Hippocampal formation (tissue), 2 donors: ENCODE results near the gene NCAPD3.
"Not testable (repeated sequence)": the region's sequence is repeated elsewhere in the genome, so short reads cannot be mapped to it uniquely, and the experiment has no call there.

ENCODE experiments used
- DNase-seq, 2 donors: peaks; one replicate each; lab custom pipeline; 2025; lab: John Stamatoyannopoulos, UW

Gene NCAPD3

DNA sequence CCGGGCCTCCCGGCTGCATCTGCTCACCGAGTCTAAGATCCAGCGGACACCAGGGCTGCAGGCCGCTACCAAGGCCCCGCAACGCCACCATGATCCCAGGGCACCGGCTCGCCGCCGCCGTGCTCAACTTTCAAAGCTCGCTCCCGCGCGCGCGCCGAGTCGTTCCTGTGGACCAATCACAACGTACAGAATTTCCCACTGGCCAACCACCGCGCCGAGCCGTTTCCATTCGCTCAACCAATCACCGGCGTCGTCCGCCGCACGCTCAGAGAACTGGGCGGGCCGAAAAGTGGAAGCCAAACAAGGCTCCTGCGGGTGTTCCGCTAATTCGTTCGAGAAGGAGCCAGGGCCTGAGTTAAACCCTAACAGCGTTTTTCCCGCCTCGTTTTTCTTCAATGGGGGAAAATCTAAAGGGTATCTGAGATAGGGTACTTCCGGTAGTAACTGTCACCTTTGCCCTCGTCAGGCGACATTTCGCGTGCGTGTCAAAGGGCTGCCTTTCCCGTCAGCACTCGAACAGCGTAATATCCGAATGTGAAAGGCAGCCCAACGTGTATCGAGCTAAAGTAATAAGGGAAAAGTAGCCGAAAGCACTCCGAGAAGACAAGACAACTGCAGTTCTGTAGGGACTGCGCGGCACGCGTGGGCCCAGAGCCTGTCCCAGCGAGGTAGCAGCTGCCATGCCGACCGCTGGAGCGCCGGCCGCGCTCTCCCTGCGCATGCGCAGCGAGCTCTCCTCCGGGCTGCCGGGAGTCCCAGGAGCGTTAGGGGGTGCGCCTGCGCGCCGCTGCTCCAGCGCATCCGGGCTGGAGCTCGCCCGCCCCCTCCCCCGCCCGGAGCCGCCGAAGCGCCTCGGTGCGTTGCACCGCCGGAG is at the start of gene NCAPD3, which contains the start of gene VPS26B:
Gene NCAPD3, minus strand, starts transcription at position 132 of the 874 bp plus-strand sequence. Its CDS starts 41 bp downstream, at position 91.
Gene VPS26B, plus strand, starts transcription at position 836 of the 874 bp plus-strand sequence. CDS start 452 bp downstream, outside the sequence.
- DNase-seq: peak; percentile 93

DNA sequence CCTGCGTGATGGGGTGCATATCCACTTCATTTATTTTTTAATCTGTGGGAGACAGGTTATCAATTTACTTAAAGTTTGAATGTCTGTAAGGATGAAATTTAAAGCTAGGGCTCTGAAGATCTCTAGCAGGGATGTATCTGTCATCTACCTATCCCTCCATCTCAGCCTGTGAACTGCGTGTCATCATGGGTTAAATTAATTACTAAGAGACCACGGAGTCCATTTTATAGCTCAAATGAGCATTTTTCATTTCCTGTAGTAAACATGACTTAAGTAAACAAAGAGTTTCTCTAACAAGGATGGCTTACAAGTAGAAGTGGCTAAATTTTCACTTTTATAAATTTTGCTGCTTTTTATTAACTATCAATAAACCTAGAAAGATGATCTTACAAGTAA is 49.5 kb upstream of the NCAPD3 start:
- no peak for DNase-seq

DNA sequence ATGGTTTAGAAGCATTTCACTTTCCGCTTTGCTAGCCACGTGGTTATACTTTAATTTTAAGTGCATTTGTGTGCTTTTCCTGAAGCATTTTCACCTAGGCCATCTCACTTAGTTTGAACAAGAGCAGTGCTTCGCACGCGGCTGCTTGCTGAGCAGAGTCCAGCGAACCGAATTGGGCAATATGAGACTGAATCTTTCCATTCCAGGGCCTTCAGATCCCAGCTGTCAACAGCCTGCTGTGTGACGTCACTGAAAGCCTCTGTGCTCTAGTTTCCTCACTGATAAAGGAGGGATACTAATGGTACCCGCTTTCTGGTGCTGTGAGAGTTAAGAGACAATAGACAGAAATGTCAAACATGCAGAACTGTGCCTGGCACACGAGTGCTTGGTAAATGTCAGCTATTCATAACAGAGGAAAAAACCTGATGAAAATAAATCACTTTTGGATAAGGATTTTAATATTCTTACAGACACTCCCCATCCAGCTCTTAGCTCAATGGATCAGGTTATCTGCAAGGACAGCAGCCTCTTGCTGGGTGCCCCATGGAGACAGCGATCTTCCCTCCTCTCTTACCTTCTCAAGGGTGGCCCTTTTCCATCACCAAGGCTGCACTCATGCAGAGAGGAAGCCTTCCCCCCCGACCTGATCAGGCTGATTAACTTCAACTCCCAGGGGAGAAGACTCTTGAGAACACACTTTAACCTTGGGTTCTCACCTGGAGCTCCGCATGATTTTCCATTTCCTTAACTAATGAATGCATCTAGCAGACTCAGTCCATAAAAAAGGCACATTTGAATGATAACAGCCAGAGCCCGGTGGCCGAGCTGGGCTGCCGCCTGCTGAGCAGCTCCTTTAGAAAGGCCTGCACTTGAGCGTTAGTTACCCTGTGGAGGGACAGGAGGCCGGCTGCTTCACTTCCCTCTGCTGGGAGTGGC is 48.9 kb upstream of the NCAPD3 start:
- DNase-seq: no peak

DNA sequence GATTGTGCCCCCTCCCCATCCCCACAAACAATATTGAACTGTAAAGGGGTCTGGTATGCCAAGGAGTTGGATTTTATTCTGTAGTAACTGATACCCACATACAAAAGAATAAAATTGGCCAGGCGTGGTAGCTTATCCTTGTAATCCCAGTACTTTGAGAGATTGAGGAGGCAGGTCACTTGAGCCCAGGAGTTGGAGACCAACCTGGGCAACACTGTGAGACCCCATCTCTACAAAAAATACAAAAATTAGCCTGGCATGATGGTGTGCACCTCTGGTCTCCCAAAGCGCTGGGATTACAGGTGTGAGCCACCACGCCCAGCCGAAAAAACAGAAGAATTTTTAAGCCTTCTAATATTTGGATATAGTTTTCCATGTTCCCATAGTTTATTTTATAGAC is 48.2 kb upstream of the NCAPD3 start:
- DNase-seq: no peak

DNA sequence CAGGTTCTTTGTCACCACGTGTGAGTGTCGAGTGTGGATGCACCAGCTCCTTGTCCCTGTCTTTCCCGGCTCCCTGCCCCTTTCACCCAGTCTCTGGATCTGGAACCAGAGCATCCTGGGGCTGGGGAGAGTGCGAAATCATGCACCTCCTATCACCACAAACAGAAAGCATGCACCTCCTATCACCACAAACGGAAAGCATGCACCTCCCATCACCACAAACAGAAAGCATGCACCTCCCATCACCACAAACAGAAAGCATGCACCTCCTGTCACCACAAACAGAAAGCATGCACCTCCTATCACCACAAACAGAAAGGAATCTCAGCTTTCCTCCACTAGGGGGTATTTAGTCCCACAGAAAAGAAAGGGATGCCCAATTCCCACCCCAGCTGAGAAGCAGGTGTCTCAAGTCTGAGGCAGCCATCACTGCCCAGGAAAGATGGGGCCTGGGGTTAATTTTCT is 46.5 kb upstream of the NCAPD3 start:
- no peak for DNase-seq

- no peak for DNase-seq
Measured at GRCh38 chr11:134267966-134268365, 44.2 kb upstream of the NCAPD3 start.

- DNase-seq: no peak
Measured at GRCh38 chr11:134267461-134267860, 43.7 kb upstream of the NCAPD3 start.

DNA sequence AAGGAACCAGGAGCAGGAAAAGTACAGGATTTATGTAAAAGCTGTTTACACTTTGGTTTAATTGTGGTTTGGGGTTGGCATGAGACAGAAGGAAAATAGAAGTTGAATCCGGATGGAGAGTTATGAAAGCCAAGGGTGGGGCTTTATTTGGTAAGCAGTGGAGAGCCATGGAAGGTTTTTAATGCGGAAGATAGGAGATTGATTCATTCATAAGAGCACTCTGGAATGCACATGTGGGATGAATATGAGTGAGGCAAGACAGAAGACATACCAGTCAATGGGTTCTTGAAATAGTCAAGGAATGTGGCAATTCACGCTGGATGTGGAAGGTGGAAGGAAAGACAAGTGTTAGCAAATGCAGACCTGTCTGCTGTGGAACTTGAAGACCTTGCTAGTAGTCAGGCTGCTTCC is 43.1 kb upstream of the NCAPD3 start:
- DNase-seq: no peak

DNA sequence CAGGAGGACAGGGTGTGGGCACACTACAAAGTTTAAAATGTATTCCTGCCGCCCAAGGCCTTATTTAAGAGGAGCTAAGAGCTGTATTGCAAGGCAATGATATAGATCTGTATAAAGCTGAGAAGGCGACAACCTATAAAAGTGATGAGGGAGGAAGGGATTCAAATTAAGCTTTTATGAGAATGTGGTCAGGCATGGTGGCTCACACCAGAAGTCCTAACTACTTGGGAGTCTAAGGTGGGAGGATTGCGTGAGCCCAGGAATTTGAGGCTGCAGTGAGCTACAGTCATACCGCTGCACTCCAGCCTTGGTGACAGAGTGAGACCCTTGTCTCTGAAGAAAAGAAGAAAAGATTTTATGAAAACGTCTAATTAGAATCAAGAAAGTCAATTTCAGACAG is 42.7 kb upstream of the NCAPD3 start:
- no peak for DNase-seq

GRCh38 chr11:134264966-134265764 is 41.4 kb upstream of the NCAPD3 start:
- no peak for DNase-seq

- no peak for DNase-seq
Measured at GRCh38 chr11:134261626-134262488, 38.1 kb upstream of the NCAPD3 start.

DNA sequence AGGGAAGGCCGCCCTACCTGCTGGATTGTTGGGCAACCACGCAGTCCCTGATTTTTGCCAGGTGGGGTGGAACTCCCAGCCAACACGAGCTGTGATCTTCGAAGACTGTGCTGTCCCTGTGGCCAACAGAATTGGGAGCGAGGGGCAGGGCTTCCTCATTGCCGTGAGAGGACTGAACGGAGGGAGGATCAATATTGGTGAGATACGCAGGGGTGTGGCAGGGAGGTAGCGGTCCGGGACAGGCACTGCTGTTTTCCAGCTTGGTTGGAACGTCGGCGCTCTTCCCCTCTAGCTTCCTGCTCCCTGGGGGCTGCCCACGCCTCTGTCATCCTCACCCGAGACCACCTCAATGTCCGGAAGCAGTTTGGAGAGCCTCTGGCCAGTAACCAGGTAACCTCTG is 37.2 kb upstream of the NCAPD3 start:
- DNase-seq: no peak

- DNase-seq: no peak
Measured at GRCh38 chr11:134260503-134260902, 36.7 kb upstream of the NCAPD3 start.

DNA sequence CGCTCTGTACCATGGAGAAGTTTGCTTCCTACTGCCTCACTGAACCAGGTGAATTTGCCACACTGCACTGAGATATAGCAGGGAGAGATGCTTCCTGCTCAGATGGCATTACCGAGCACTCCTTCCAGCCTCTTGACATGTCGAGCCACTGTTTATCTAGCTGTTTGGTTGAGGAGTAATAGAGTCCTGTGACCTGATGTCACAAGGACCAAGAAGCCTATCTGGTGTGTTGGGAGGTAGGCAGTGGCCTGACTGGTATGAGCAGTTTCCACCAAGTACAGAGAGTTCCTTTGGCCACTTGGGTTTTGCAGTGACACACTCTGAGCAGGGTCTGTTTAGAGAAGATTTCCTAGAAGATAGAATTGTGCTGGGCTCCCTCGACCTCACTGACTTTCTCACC is 34.8 kb upstream of the NCAPD3 start:
- DNase-seq: no peak

- no peak for DNase-seq
Measured at GRCh38 chr11:134257101-134257500, 33.3 kb upstream of the NCAPD3 start.

GRCh38 chr11:134255184-134255561 is 31.4 kb upstream of the NCAPD3 start:
- DNase-seq: not testable (repeated sequence)

- DNase-seq: no peak
Measured at GRCh38 chr11:134254433-134255183, 30.8 kb upstream of the NCAPD3 start.

DNA sequence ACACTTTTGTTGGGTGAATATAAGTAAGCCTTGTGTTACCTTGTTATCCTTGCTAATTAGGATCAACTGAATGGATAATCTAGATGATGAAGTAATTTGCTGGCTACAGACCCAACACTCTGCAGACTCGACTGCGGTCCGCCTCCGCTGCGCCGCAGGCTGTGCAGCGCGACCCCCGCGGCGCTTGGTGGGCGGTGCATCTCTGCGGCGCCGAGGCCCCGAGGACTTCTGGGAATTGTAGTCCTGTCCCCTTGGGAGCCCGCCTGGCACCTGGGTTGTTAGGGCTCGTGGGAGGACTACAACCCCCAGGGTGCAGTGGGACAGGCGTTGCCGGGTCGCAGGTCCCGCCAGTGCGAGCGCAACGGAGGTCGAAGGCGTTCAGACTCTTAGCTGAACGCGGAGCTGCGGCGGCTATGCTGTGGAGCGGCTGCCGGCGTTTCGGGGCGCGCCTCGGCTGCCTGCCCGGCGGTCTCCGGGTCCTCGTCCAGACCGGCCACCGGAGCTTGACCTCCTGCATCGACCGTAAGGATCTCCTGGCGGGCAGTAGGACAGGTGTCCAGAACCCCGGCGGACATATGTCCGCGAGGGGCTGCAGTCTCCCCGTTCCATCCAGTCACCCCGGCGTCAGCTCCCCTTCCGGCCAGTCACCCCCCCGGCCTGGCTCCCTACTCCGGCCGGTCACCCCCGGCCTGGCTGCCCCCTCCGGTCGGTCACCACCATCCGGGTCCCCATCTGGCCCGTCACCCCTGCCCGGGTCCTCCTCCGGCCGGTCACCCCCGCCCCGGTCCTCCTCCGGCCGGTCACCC is 29.6 kb upstream of the NCAPD3 start, which contains the start of the genes ACAD8 and THYN1:
Gene ACAD8, plus strand, starts transcription at position 381 of the 806 bp plus-strand sequence. Its CDS starts 33 bp downstream, at position 414.
Gene THYN1, minus strand, starts transcription at position 165 of the 806 bp plus-strand sequence. CDS start 470 bp downstream, outside the sequence.
- DNase-seq: peak; percentile 97 to 98
